HepG2 (cell line): ENCODE data around the gene CD83. TPM values are rescaled to one million over a fixed set of nuclear protein-coding genes. Genes with fewer than 3 reads are reported as not detected.

ENCODE experiments used
- KLF12 ChIP-seq: sonication (generic); formaldehyde crosslinking; IDR thresholded peaks from 2 replicates; pipeline ENCODE4 v1.4.0; 2020; ENCODE audit warnings: missing genetic modification reagents, borderline replicate concordance
- POGZ ChIP-seq: sonication (generic); formaldehyde crosslinking; IDR thresholded peaks from 2 replicates; pipeline ENCODE4 v1.4.0; 2020; ENCODE audit warnings: mild to moderate bottlenecking, missing genetic modification reagents
- SRSF1 ChIP-seq: fragments of 200-400 bp; formaldehyde crosslinking; optimal IDR thresholded peaks from 2 replicates; pipeline ENCODE3; 2017; ENCODE audit warnings: mild to moderate bottlenecking, low read depth, low read length, moderate library complexity
- ZNF160 ChIP-seq: sonication (generic); formaldehyde crosslinking; IDR thresholded peaks from 2 replicates; pipeline ENCODE4 v1.8.0; 2022; ENCODE audit warnings: mild to moderate bottlenecking, inconsistent platforms, missing genetic modification reagents
- ZNF350 ChIP-seq: sonication (generic); formaldehyde crosslinking; IDR thresholded peaks from 2 replicates; pipeline ENCODE4 v1.4.0; 2020; ENCODE audit warnings: mild to moderate bottlenecking, low read depth, missing genetic modification reagents, borderline replicate concordance
- ZNF775 ChIP-seq: sonication (generic); formaldehyde crosslinking; IDR thresholded peaks from 2 replicates; pipeline ENCODE4 v1.4.0; 2020; ENCODE audit warnings: missing genetic modification reagents, mild to moderate bottlenecking, moderate library complexity, borderline replicate concordance
- polyA plus RNA-seq, 8 experiments: library from polyadenylated mRNA; depleted of rRNA in 3 of 8; stranded (reverse) in 7 of 8; unstranded in 1 of 8; fragments of >200 nt; fragmentation: Illumina TruSeq in 4 of 8; extraction: Trizol in 4 of 8; gene quantifications; 2 replicates each; pipeline versions ENCODE4 v1.2.1 to v1.2.3, GENCODE V29; 2011 to 2016; ENCODE audit warnings: low read depth in 4 of 8, missing spikeins in 1 of 8, mixed read lengths in 1 of 8; ENCODE audit not compliant: insufficient read depth in 1 of 8
- total RNA-seq, 5 experiments: library from RNA; depleted of rRNA; stranded (reverse); fragments of >200 nt; fragmentation: Illumina TruSeq; extraction: Trizol; gene quantifications; 2 replicates each; pipeline ENCODE4 v1.2.3, GENCODE V29; 2016; ENCODE audit warnings: low read depth in 1 of 5
- TF ChIP-seq, protein P1 (sequence below): sonication (generic); formaldehyde crosslinking; conservative IDR thresholded peaks from 2 replicates; pipeline ENCODE4 v1.4.0; 2020; ENCODE audit warnings: missing genetic modification reagents
- TF ChIP-seq, protein P2 (sequence below): sonication (generic); formaldehyde crosslinking; IDR thresholded peaks from 2 replicates; pipeline ENCODE4; 2020; ENCODE audit warnings: missing genetic modification reagents, mild to moderate bottlenecking, borderline replicate concordance
- TF ChIP-seq, protein P3 (sequence below): sonication (generic); formaldehyde crosslinking; IDR thresholded peaks from 2 replicates; pipeline ENCODE4 v1.4.0; 2020; ENCODE audit warnings: mild to moderate bottlenecking, missing genetic modification reagents
- TF ChIP-seq, protein P4 (sequence below): sonication (generic); formaldehyde crosslinking; IDR thresholded peaks from 2 replicates; pipeline ENCODE4 v1.4.0; 2020; ENCODE audit warnings: missing genetic modification reagents; ENCODE audit errors: not compliant biosample characterization
- TF ChIP-seq, protein P5 (sequence below): sonication (generic); formaldehyde crosslinking; IDR thresholded peaks from 2 replicates; pipeline ENCODE4 v1.4.0; 2020; ENCODE audit warnings: missing genetic modification reagents, borderline replicate concordance

Gene CD83
- total and polyA plus RNA-seq, 2 of the 13 experiments (the other 11 are each of a cell fraction or from before 2014, with no cell fraction given), result 0.46 to 2.3 TPM

DNA sequence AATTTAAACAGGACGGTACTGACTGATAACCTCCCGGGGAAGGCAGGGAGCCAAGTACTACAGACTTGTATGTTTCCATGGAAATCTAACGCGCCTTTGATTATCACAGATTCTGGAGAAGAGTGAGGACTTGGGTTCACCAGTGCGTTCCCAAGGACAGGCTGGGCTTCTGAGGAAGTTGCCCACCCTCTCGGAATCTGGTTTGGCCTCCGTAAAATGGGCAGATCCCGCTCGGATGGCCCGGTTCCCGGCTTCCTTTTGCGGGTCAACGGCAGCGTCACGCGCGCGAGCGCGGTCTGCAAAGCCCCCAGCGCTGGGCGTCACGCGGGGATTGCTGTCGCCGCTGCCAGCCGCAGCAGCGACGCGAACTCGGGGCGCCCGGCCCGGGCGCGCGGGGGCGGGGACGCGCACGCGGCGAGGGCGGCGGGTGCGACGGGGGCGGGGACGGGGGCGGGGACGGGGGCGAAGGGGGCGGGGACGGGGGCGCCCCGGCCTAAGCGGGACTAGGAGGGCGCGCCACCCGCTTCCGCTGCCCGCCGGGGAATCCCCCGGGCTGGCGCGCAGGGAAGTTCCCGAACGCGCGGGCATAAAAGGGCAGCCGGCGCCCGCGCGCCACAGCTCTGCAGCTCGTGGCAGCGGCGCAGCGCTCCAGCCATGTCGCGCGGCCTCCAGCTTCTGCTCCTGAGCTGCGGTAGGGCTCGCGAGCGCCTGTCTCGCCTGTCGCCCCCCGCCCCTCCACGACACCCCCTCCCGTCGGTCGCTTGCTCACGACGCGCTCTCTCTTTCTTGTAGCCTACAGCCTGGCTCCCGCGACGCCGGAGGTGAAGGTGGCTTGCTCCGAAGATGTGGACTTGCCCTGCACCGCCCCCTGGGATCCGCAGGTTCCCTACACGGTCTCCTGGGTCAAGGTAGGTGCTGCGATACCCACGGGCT, at the start of gene CD83 (continued):
- TF ChIP-seq, protein P1, sequence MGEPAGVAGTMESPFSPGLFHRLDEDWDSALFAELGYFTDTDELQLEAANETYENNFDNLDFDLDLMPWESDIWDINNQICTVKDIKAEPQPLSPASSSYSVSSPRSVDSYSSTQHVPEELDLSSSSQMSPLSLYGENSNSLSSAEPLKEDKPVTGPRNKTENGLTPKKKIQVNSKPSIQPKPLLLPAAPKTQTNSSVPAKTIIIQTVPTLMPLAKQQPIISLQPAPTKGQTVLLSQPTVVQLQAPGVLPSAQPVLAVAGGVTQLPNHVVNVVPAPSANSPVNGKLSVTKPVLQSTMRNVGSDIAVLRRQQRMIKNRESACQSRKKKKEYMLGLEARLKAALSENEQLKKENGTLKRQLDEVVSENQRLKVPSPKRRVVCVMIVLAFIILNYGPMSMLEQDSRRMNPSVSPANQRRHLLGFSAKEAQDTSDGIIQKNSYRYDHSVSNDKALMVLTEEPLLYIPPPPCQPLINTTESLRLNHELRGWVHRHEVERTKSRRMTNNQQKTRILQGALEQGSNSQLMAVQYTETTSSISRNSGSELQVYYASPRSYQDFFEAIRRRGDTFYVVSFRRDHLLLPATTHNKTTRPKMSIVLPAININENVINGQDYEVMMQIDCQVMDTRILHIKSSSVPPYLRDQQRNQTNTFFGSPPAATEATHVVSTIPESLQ (CRISPR knock-in tag), result no peak
- peak; percentile 4; the same call in 1 of the 2 replicates for TF ChIP-seq ZNF160 (CRISPR knock-in tag)
- TF ChIP-seq, protein P2, sequence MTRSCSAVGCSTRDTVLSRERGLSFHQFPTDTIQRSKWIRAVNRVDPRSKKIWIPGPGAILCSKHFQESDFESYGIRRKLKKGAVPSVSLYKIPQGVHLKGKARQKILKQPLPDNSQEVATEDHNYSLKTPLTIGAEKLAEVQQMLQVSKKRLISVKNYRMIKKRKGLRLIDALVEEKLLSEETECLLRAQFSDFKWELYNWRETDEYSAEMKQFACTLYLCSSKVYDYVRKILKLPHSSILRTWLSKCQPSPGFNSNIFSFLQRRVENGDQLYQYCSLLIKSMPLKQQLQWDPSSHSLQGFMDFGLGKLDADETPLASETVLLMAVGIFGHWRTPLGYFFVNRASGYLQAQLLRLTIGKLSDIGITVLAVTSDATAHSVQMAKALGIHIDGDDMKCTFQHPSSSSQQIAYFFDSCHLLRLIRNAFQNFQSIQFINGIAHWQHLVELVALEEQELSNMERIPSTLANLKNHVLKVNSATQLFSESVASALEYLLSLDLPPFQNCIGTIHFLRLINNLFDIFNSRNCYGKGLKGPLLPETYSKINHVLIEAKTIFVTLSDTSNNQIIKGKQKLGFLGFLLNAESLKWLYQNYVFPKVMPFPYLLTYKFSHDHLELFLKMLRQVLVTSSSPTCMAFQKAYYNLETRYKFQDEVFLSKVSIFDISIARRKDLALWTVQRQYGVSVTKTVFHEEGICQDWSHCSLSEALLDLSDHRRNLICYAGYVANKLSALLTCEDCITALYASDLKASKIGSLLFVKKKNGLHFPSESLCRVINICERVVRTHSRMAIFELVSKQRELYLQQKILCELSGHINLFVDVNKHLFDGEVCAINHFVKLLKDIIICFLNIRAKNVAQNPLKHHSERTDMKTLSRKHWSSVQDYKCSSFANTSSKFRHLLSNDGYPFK (CRISPR knock-in tag), result 0 out of 2 replicates have a peak, but pooled peaks have one; percentile 14
- TF ChIP-seq ZNF775 (CRISPR knock-in tag), result no peak
- TF ChIP-seq POGZ (CRISPR knock-in tag), result peak; percentile 55; the same call in 1 of the 2 replicates
- TF ChIP-seq KLF12, result no peak
- no peak for TF ChIP-seq SRSF1
- TF ChIP-seq, protein P3, sequence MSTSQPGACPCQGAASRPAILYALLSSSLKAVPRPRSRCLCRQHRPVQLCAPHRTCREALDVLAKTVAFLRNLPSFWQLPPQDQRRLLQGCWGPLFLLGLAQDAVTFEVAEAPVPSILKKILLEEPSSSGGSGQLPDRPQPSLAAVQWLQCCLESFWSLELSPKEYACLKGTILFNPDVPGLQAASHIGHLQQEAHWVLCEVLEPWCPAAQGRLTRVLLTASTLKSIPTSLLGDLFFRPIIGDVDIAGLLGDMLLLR (CRISPR knock-in tag), result 0 out of 2 replicates have a peak, but pooled peaks have one; percentile 6
- TF ChIP-seq, protein P4, sequence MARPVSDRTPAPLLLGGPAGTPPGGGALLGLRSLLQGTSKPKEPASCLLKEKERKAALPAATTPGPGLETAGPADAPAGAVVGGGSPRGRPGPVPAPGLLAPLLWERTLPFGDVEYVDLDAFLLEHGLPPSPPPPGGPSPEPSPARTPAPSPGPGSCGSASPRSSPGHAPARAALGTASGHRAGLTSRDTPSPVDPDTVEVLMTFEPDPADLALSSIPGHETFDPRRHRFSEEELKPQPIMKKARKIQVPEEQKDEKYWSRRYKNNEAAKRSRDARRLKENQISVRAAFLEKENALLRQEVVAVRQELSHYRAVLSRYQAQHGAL, result no peak
- TF ChIP-seq, protein P5, sequence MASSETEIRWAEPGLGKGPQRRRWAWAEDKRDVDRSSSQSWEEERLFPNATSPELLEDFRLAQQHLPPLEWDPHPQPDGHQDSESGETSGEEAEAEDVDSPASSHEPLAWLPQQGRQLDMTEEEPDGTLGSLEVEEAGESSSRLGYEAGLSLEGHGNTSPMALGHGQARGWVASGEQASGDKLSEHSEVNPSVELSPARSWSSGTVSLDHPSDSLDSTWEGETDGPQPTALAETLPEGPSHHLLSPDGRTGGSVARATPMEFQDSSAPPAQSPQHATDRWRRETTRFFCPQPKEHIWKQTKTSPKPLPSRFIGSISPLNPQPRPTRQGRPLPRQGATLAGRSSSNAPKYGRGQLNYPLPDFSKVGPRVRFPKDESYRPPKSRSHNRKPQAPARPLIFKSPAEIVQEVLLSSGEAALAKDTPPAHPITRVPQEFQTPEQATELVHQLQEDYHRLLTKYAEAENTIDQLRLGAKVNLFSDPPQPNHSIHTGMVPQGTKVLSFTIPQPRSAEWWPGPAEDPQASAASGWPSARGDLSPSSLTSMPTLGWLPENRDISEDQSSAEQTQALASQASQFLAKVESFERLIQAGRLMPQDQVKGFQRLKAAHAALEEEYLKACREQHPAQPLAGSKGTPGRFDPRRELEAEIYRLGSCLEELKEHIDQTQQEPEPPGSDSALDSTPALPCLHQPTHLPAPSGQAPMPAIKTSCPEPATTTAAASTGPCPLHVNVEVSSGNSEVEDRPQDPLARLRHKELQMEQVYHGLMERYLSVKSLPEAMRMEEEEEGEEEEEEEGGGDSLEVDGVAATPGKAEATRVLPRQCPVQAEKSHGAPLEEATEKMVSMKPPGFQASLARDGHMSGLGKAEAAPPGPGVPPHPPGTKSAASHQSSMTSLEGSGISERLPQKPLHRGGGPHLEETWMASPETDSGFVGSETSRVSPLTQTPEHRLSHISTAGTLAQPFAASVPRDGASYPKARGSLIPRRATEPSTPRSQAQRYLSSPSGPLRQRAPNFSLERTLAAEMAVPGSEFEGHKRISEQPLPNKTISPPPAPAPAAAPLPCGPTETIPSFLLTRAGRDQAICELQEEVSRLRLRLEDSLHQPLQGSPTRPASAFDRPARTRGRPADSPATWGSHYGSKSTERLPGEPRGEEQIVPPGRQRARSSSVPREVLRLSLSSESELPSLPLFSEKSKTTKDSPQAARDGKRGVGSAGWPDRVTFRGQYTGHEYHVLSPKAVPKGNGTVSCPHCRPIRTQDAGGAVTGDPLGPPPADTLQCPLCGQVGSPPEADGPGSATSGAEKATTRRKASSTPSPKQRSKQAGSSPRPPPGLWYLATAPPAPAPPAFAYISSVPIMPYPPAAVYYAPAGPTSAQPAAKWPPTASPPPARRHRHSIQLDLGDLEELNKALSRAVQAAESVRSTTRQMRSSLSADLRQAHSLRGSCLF (CRISPR knock-in tag), result no peak
- peak; percentile 25; the same call in 1 of the 2 replicates for TF ChIP-seq ZNF350 (CRISPR knock-in tag)
